IPS-18a (cell line): ENCODE results near the gene PTPN1.
"Not testable (repeated sequence)": the region's sequence is repeated elsewhere in the genome, so short reads cannot be mapped to it uniquely, and the experiment has no call there.

ENCODE experiments used
- H3K27ac ChIP-seq: one replicate; pipeline ENCODE4 v1.5.1; 2013; ENCODE audit warnings: low read length
- H3K27me3 ChIP-seq: one replicate; pipeline ENCODE4 v1.6.1; 2013; ENCODE audit warnings: mild to moderate bottlenecking, low read length; ENCODE audit not compliant: control insufficient read depth, insufficient read depth
- H3K36me3 ChIP-seq: one replicate; pipeline ENCODE4 v1.6.1; 2013; ENCODE audit warnings: low read depth, low read length; ENCODE audit not compliant: control insufficient read depth
- H3K4me1 ChIP-seq: one replicate; pipeline ENCODE4 v1.6.1; 2013; ENCODE audit warnings: low read depth, low read length; ENCODE audit not compliant: control insufficient read depth
- H3K4me3 ChIP-seq: one replicate; pipeline ENCODE4 v1.5.1; 2013; ENCODE audit warnings: low read length
- H3K9ac ChIP-seq: one replicate; pipeline ENCODE4 v1.6.1; 2013; ENCODE audit warnings: mild to moderate bottlenecking, low read length, moderate library complexity
- H3K9me3 ChIP-seq: one replicate; pipeline ENCODE4 v1.6.1; 2013; ENCODE audit warnings: low read depth, low read length; ENCODE audit not compliant: control insufficient read depth

PTPN1 gene

GRCh38 chr20:50607436-50607835 lies 97.3 kb downstream of the PTPN1 start:
- H3K9ac ChIP-seq = no peak overlapping the region
- no peaks in the 10 kb centered on the region for H3K9me3 ChIP-seq
- no peak overlapping the region for H3K27ac ChIP-seq
- peaks cover 4% of the 10 kb centered on the region for H3K4me1 ChIP-seq
- H3K4me3 ChIP-seq = no peak overlapping the region
- H3K27me3 ChIP-seq = no peaks in the 10 kb centered on the region
- no peaks in the 10 kb centered on the region for H3K36me3 ChIP-seq

DNA sequence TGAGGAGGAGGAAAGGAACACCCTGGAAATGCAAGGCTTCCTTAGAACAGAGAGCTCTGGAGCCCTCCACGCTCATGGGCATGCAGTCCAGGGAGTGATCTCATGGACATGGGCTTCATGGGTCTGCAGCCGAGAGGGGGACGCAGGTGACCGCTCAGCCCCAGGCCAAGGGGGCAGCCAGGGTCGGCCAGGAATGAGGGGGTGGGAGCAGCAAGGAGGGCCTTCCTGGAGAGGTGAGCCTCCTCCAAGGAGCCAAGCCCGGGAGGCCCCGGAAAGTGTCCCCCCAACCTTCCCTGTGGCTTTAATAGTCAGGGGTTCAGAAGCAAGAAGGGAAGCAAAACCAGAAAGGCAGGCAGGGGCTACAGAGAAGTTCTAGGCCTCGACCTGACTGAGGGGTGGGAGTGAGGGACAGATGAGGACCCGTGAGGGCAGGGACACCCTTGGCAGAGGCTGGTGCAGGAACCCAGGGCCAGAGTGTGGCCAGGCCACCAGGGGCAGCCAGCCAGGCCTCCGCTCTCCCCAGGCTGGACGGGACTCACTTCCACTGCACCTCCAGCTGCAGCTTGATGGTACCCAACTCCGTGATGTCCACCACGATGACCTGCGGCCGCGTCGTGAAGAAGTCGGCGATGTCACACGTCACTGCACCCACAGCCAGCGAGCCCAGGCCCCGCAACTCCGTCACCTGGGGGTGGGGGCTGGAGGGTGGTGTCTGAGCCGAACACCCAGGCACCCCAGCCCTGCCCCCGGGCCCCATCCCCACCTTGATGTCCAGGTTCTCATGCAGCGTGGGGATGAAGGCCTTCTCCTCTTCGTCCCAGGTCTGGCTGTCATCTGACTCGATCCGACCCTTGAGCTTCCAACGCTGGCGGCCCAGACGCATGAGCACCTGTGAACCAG lies 97.9 kb downstream of the PTPN1 start:
- Histone ChIP-seq H3K9ac (no peak overlapping the region), H3K4me1 (peaks cover 4% of the 10 kb centered on the region), H3K27me3 (no peaks in the 10 kb centered on the region), H3K36me3 (no peaks in the 10 kb centered on the region), H3K27ac (no peak overlapping the region), H3K9me3 (no peaks in the 10 kb centered on the region), H3K4me3 (no peak overlapping the region)

- Histone ChIP-seq H3K9me3 (no peaks in the 10 kb centered on the region), H3K36me3 (no peaks in the 10 kb centered on the region), H3K27ac (no peak overlapping the region), H3K9ac (no peak overlapping the region), H3K4me1 (peaks cover 4% of the 10 kb centered on the region), H3K27me3 (no peaks in the 10 kb centered on the region), H3K4me3 (no peak overlapping the region)
These were observed 98.5 kb downstream of the PTPN1 start for GRCh38 chr20:50608750-50609104.

GRCh38 chr20:50609438-50609989 lies 99.3 kb downstream of the PTPN1 start:
- no peak overlapping the region for H3K27ac ChIP-seq
- no peaks in the 10 kb centered on the region for H3K9me3 ChIP-seq
- no peak overlapping the region for H3K9ac ChIP-seq
- peaks cover 4% of the 10 kb centered on the region for H3K4me1 ChIP-seq
- H3K4me3 ChIP-seq = no peak overlapping the region
- H3K27me3 ChIP-seq = no peaks in the 10 kb centered on the region
- no peaks in the 10 kb centered on the region for H3K36me3 ChIP-seq

DNA sequence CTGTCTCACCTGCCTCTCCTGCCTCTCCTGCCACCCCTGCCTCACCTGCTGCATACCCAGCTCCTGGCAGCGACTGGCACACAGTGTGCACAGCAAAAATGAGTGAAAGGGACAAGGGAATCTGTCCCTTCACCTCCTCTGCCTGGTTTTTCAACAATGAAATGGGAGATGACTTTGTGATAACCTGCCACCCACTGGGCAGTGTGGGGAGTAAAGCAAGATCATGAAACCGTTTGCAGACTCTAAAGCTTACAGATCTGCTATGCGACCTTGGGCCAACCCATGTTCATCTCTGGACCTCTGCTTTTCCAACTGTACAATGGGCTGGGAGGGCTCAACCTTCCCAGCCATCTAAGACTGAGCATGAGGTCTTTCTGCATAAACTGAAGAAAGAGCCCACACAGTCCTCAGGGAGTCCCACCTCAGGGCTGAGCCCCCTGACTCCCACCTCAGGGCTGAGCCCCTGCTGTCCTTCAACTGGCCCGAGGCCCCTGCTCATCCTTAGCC lies 100.1 kb downstream of the PTPN1 start:
- Histone ChIP-seq H3K4me1 (peaks cover 4% of the 10 kb centered on the region), H3K27me3 (no peaks in the 10 kb centered on the region), H3K9ac (no peak overlapping the region), H3K9me3 (no peaks in the 10 kb centered on the region), H3K36me3 (no peaks in the 10 kb centered on the region), H3K4me3 (no peak overlapping the region), H3K27ac (no peak overlapping the region)

- Histone ChIP-seq H3K9ac (no peak overlapping the region), H3K4me1 (peaks cover 4% of the 10 kb centered on the region), H3K36me3 (no peaks in the 10 kb centered on the region), H3K9me3 (no peaks in the 10 kb centered on the region), H3K27me3 (no peaks in the 10 kb centered on the region), H3K4me3 (no peak overlapping the region), H3K27ac (no peak overlapping the region)
These were observed 101.1 kb downstream of the PTPN1 start for GRCh38 chr20:50611128-50611810.

- Histone ChIP-seq H3K4me1 (peaks cover 4% of the 10 kb centered on the region), H3K36me3 (no peaks in the 10 kb centered on the region), H3K9me3 (no peaks in the 10 kb centered on the region), H3K4me3 (no peak overlapping the region), H3K27me3 (no peaks in the 10 kb centered on the region), H3K9ac (no peak overlapping the region), H3K27ac (no peak overlapping the region)
These were observed 103.4 kb downstream of the PTPN1 start for GRCh38 chr20:50613438-50614169.

GRCh38 chr20:50615407-50615806 lies 105.2 kb downstream of the PTPN1 start:
- Histone ChIP-seq H3K9ac (no peak overlapping the region), H3K27ac (no peak overlapping the region), H3K9me3 (no peaks in the 10 kb centered on the region), H3K4me1 (peaks cover 4% of the 10 kb centered on the region), H3K27me3 (no peaks in the 10 kb centered on the region), H3K36me3 (no peaks in the 10 kb centered on the region), H3K4me3 (no peak overlapping the region)

DNA sequence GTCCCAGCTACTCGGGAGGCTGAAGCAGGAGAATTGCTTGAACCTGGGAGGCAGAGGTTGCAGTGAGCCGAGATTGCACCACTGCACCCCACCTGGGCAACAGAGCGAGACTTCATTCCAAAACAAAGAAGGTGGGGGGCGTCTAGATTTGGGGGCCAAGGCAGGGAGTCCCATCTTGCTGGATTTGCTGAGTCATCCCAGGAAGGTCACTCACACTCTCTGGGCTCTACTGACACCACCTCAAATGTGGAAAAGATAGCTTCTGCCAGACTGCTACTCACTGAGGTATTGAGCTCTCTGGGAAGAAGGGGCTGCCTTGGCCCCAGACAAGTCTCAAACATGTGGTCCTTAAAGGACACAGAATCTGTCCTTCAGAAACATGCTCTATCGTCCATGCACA lies 106.8 kb downstream of the PTPN1 start:
- Histone ChIP-seq H3K36me3 (no peaks in the 10 kb centered on the region), H3K27me3 (no peaks in the 10 kb centered on the region), H3K9me3 (no peaks in the 10 kb centered on the region), H3K4me1 (no peaks in the 10 kb centered on the region), H3K27ac (no peak overlapping the region), H3K9ac (no peak overlapping the region), H3K4me3 (no peak overlapping the region)

GRCh38 chr20:50618537-50618936 lies 108.4 kb downstream of the PTPN1 start:
- H3K9ac ChIP-seq = no peak overlapping the region
- H3K4me3 ChIP-seq = no peak overlapping the region
- no peaks in the 10 kb centered on the region for H3K27me3 ChIP-seq
- no peaks in the 10 kb centered on the region for H3K36me3 ChIP-seq
- no peak overlapping the region for H3K27ac ChIP-seq
- H3K4me1 ChIP-seq = no peaks in the 10 kb centered on the region
- H3K9me3 ChIP-seq = no peaks in the 10 kb centered on the region

- H3K27ac ChIP-seq, H3K4me1 ChIP-seq, H3K9ac ChIP-seq, H3K9me3 ChIP-seq, H3K4me3 ChIP-seq, H3K27me3 ChIP-seq, H3K36me3 ChIP-seq: not testable (repeated sequence)
These were observed 110.3 kb downstream of the PTPN1 start for GRCh38 chr20:50620459-50620858.
